ENCODE results near the gene MFSD2A.

DNA sequence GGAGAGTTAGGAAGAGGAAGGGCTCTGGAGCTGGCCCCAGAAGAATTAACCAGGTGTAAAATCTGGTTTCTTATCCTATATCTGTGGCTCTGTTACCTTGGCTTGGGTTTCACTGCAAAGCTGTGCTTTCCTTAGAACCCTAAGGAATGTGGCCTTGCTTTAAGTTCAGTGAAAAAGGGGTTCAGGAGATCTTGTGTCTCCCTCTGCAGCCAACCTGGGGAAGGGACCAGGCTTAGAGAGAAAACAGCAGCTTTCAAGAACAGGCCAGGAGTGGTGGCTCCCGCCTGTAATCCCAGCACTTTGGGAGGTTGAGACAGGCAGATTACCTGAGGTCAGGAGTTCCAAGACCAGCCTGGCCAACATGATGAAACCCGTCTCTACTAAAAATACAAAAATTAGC lies 37.1 kb upstream of the MFSD2A start:
- TF ChIP-seq CTCF (IDR thresholded peaks at IDR 0.05): no peak
- TF ChIP-seq POLR2AphosphoS5 (IDR thresholded peaks at IDR 0.05): no peak
- no peak for TF ChIP-seq EP300 (IDR thresholded peaks at IDR 0.05; ENCODE audit: low read depth)
- TF ChIP-seq POLR2A (IDR thresholded peaks at IDR 0.05): no peak

Data from transverse colon (tissue), 4 donors.